Liver (tissue), 3 donors: ENCODE measurements around the gene GNAS-AS1.

Experiments used
- RAD21 ChIP-seq, 2 donors: IDR thresholded peaks; 2 replicates each; pipeline ENCODE4 v1.6.1; 2016; ENCODE audit warnings: antibody characterized with exemption in 2 of 2, mild to moderate bottlenecking in 2 of 2
- REST ChIP-seq: IDR thresholded peaks from 2 replicates; pipeline ENCODE4 v1.6.1; 2016; ENCODE audit warnings: antibody characterized with exemption, mild to moderate bottlenecking
- YY1 ChIP-seq: IDR thresholded peaks from 2 replicates; pipeline ENCODE4 v1.6.1; 2016; ENCODE audit warnings: antibody characterized with exemption, mild to moderate bottlenecking
- TF ChIP-seq, protein P1 (sequence below): fragments of 150-350 bp; IDR thresholded peaks from 2 replicates; pipeline ENCODE4 v1.5.1; 2017; ENCODE audit warnings: improper control_type of control experiment, low read depth, low read length; ENCODE audit not compliant: missing input control
- donor health status: healthy.
- donor health status: healthy.

GRCh38 chr20:58808271-58809046 lies 42.2 kb downstream of the GNAS-AS1 start:
- TF ChIP-seq, protein P1, sequence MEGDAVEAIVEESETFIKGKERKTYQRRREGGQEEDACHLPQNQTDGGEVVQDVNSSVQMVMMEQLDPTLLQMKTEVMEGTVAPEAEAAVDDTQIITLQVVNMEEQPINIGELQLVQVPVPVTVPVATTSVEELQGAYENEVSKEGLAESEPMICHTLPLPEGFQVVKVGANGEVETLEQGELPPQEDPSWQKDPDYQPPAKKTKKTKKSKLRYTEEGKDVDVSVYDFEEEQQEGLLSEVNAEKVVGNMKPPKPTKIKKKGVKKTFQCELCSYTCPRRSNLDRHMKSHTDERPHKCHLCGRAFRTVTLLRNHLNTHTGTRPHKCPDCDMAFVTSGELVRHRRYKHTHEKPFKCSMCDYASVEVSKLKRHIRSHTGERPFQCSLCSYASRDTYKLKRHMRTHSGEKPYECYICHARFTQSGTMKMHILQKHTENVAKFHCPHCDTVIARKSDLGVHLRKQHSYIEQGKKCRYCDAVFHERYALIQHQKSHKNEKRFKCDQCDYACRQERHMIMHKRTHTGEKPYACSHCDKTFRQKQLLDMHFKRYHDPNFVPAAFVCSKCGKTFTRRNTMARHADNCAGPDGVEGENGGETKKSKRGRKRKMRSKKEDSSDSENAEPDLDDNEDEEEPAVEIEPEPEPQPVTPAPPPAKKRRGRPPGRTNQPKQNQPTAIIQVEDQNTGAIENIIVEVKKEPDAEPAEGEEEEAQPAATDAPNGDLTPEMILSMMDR: no peak
- TF ChIP-seq YY1 (no peak), RAD21 (IDR thresholded peaks at IDR 0.05) (no peak), REST (no peak)
